PFSK-1 (cell line): ENCODE data around the gene NAALADL2.

Experiments
- FOXP2 ChIP-seq: optimal IDR thresholded peaks from 2 replicates; pipeline ENCODE3; 2011; ENCODE audit warnings: borderline replicate concordance, control low read depth, inconsistent platforms; ENCODE audit not compliant: insufficient read depth; ENCODE audit errors: extremely low read length, extremely low read depth
- POLR2AphosphoS5 ChIP-seq: IDR thresholded peaks from 2 replicates; pipeline ENCODE4 v1.6.1; 2012; ENCODE audit warnings: low read depth, mild to moderate bottlenecking, control low read depth, low read length, moderate library complexity
- REST ChIP-seq, 2 experiments: IDR thresholded peaks; 2 replicates each; pipeline versions ENCODE4 v1.6.1 to v1.8.0; 2011 to 2012; ENCODE audit warnings: low read depth in 2 of 2, low read length in 2 of 2, control low read depth in 1 of 2, inconsistent platforms in 1 of 2, mild to moderate bottlenecking in 1 of 2, moderate library complexity in 1 of 2; ENCODE audit not compliant: insufficient read depth in 1 of 2
- SIN3A ChIP-seq: IDR thresholded peaks from 2 replicates; pipeline ENCODE4 v1.6.1; 2012; ENCODE audit warnings: mild to moderate bottlenecking, low read length, moderate library complexity, borderline replicate concordance; ENCODE audit not compliant: insufficient read depth
- TAF1 ChIP-seq: IDR thresholded peaks from 2 replicates; pipeline ENCODE4 v1.6.1; 2012; ENCODE audit warnings: low read length, control low read depth, borderline replicate concordance; ENCODE audit not compliant: insufficient read depth

GRCh38 chr3:175070946-175071345 is 211.8 kb downstream of the NAALADL2 start:
- no peak for TF ChIP-seq FOXP2
- TF ChIP-seq TAF1, result no peak
- no peak for TF ChIP-seq SIN3A
- TF ChIP-seq POLR2AphosphoS5, result no peak
- TF ChIP-seq REST (IDR thresholded peaks at IDR 0.05; ENCODE audit: insufficient read depth in 1 of 2, low read depth in 2 of 2, low read length in 2 of 2), result no peak
